T-helper 9 cell (primary cell): ENCODE results near the gene DNM3.

ENCODE experiments used
- DNase-seq: peaks from one replicate; pipeline ENCODE4 v3.0.0-alpha.2; 2020

The DNM3 gene

GRCh38 chr1:171931752-171932151, 90.5 kb downstream of the DNM3 start:
- no peak for DNase-seq

- DNase-seq, result no peak
Observed at GRCh38 chr1:171934664-171935063, 93.4 kb downstream of the DNM3 start.

GRCh38 chr1:171935086-171935485, 93.8 kb downstream of the DNM3 start:
- DNase-seq, result no peak

GRCh38 chr1:171935664-171936063, 94.4 kb downstream of the DNM3 start:
- no peak for DNase-seq

GRCh38 chr1:171937938-171938337, 96.6 kb downstream of the DNM3 start:
- no peak for DNase-seq

- no peak for DNase-seq
Observed at GRCh38 chr1:171939740-171940139, 98.4 kb downstream of the DNM3 start.

- no peak for DNase-seq
Observed at GRCh38 chr1:171940368-171940767, 99.1 kb downstream of the DNM3 start.

GRCh38 chr1:171941920-171942319, 100.6 kb downstream of the DNM3 start:
- DNase-seq, result no peak

GRCh38 chr1:171943973-171944561, 102.8 kb downstream of the DNM3 start:
- no peak for DNase-seq

- no peak for DNase-seq
Observed at GRCh38 chr1:171948511-171948910, 107.2 kb downstream of the DNM3 start.

- no peak for DNase-seq
Observed at GRCh38 chr1:171949316-171949715, 108.0 kb downstream of the DNM3 start.

GRCh38 chr1:171953835-171954234, 112.5 kb downstream of the DNM3 start:
- no peak for DNase-seq

GRCh38 chr1:171954361-171954760, 113.1 kb downstream of the DNM3 start:
- DNase-seq, result no peak

- DNase-seq, result no peak
Observed at GRCh38 chr1:171961861-171962260, 120.6 kb downstream of the DNM3 start.

- no peak for DNase-seq
Observed at GRCh38 chr1:171963762-171964161, 122.5 kb downstream of the DNM3 start.

- DNase-seq, result no peak
Observed at GRCh38 chr1:171965777-171966176, 124.5 kb downstream of the DNM3 start.

- DNase-seq, result no peak
Observed at GRCh38 chr1:171966426-171967220, 125.3 kb downstream of the DNM3 start.

- DNase-seq, result no peak
Observed at GRCh38 chr1:171969226-171969625, 127.9 kb downstream of the DNM3 start.

GRCh38 chr1:171969813-171970212, 128.5 kb downstream of the DNM3 start:
- DNase-seq, result no peak

- DNase-seq, result no peak
Observed at GRCh38 chr1:171972846-171973245, 131.5 kb downstream of the DNM3 start.

GRCh38 chr1:171973421-171973820, 132.1 kb downstream of the DNM3 start:
- DNase-seq, result no peak

- no peak for DNase-seq
Observed at GRCh38 chr1:171981303-171981702, 140.0 kb downstream of the DNM3 start.

- no peak for DNase-seq
Observed at GRCh38 chr1:171983584-171983983, 142.3 kb downstream of the DNM3 start.

GRCh38 chr1:171984262-171984661, 143.0 kb downstream of the DNM3 start:
- DNase-seq, result no peak
